DOHH2 (cell line): ENCODE data around the gene FAM184A.
"Not testable (repeated sequence)": the region's sequence is repeated elsewhere in the genome, so short reads cannot be mapped to it uniquely, and the experiment has no call there.

Experiments
- CTCF ChIP-seq: fragments of 200-600 bp; sonication (generic); IDR thresholded peaks from one replicate; pipeline ENCODE4 v1.5.1; 2014; ENCODE audit warnings: antibody characterized with exemption, mild to moderate bottlenecking, low read depth, low read length; ENCODE audit not compliant: poor library complexity, severe bottlenecking
- EZH2phosphoT487 ChIP-seq: fragments of 200-600 bp; sonication (generic); IDR thresholded peaks from 2 replicates; pipeline ENCODE4 v1.6.1; 2017; ENCODE audit warnings: borderline replicate concordance, mild to moderate bottlenecking, antibody characterized with exemption, low read length, moderate library complexity, mixed read lengths

GRCh38 chr6:119097815-119098361, 19.4 kb upstream of the FAM184A start:
- TF ChIP-seq CTCF, EZH2phosphoT487: not testable (repeated sequence)
